GM12875 (cell line): ENCODE measurements around the gene ENTPD2.

Experiments
- H3K4me3 ChIP-seq: one replicate; pipeline ENCODE4 v1.5.1; 2011; ENCODE audit warnings: low read depth, low read length, control low read depth
- TF ChIP-seq, protein P1 (sequence below): IDR thresholded peaks from 2 replicates; pipeline ENCODE4 v1.5.1; 2011; ENCODE audit warnings: low read depth, mild to moderate bottlenecking, control low read depth, inconsistent platforms, low read length, moderate library complexity, borderline replicate concordance; ENCODE audit not compliant: insufficient read depth

ENTPD2 gene

DNA sequence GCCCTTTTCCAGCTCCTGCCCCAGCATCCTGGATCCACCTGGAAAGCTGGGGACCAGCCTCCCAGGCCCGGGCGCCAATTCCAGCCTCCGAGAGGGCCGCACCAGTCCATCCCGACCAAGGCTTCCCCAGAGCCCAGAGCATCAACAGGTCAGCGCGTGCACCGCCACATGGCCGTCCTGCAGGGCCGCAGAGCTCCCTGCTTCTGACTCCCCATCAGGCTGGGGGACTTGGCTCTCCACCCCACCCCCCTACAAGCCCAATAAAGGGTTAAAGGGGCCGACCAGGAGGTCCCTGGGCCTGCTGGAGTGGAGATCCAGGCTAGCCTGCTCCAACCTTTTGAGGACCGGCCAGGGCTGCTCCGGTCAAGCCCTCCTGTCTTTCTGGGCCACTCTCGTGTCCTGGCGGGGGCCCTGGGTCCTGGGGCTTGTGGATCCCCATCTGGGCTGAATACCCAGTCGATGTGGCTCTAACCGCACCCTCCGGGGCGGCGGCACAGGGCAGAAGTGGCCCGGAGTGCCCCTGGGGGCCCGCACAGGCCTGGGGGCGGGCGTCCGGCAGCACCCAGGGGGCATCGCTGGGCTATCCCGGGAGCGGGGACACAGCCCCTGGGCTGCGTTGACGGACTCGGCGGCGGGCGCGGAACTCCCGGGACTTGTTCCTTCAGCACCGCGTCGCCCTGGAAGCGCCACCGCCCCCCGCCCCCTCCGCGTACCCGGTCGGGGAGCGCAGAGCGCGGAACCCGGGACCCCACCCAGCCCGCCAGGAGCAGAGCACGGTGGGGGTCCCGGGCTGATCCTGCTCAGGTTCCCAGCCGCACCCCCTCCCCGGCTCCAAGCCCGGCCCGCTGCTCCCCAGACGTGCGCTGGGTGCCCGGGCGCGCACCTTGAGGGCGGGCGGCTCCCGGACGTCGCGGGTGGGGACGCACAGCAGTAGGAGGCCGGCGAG is 590 bp downstream of the ENTPD2 start:
- no peak overlapping the region for H3K4me3 ChIP-seq
- TF ChIP-seq, protein P1, sequence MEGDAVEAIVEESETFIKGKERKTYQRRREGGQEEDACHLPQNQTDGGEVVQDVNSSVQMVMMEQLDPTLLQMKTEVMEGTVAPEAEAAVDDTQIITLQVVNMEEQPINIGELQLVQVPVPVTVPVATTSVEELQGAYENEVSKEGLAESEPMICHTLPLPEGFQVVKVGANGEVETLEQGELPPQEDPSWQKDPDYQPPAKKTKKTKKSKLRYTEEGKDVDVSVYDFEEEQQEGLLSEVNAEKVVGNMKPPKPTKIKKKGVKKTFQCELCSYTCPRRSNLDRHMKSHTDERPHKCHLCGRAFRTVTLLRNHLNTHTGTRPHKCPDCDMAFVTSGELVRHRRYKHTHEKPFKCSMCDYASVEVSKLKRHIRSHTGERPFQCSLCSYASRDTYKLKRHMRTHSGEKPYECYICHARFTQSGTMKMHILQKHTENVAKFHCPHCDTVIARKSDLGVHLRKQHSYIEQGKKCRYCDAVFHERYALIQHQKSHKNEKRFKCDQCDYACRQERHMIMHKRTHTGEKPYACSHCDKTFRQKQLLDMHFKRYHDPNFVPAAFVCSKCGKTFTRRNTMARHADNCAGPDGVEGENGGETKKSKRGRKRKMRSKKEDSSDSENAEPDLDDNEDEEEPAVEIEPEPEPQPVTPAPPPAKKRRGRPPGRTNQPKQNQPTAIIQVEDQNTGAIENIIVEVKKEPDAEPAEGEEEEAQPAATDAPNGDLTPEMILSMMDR: no peak

DNA sequence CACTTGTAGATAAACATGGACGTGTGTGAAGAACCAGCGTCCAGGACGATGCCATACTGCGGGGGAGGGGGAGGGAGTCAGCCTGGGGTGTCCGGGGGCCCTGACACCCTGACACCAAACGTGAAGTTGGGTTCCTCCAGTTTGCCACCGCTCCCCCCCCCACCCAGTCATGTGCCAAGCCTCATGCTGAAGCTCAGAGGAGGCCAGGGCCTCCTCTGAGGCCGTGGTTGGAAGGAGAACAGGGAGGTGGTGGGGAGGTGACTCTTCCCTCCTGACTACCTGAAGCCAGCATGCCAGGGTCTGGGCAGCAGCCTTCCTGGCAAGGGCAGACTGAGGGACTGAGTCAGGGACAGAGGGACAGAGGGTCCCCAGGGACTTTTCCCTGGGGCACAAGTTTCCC is 1.6 kb downstream of the ENTPD2 start:
- TF ChIP-seq, protein P1: no peak
- H3K4me3 ChIP-seq: no peak overlapping the region

DNA sequence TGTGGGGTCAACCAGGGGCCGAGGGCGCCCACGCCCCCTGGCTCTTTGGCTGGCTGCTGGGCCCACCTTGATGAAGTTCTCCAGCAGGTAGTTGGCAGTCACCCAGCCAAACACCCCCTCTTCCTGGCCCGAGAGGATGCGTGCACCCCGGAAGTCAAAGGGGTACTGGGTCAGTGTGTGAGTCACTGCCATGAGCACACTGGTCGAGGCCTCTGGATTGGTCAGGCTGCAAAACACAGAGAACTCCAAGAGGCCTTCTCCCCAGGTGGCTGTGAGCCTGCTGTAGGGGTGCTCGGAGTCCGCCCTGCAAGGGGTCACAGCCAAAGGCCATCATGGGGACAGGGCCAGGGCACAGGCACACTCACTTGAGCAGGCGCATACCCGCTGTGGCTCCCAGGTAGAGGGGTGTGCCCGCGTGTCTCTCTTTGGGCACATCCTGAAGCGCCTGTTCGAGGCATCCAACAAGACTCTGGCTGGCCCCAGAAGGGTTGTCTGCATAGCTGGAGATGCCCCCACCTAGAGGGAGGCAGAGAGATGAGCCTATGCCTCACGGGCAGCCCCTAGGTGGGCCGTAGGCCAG is 2.6 kb downstream of the ENTPD2 start:
- H3K4me3 ChIP-seq: no peak overlapping the region
- TF ChIP-seq, protein P1: no peak

DNA sequence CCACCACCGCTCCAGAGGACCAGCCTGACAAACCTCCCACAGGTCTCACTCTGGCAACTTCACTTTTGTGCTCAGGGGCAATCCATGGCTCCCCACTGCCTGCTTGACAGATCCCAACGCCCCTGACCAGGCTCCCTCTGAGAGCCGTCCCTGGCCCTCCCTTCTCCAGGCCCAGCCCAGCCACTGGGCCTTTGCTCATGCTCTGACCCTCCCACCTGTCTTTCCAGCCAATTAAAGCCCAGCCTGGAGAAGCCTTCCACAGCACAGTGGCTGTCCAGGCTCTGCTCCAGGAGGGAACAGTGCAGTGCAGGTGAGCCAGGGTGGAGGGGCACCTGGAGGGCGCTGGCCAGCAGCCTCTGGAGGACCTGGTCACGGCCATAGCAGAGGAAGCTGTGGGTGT is 3.3 kb downstream of the ENTPD2 start:
- TF ChIP-seq, protein P1: no peak
- no peak overlapping the region for H3K4me3 ChIP-seq

DNA sequence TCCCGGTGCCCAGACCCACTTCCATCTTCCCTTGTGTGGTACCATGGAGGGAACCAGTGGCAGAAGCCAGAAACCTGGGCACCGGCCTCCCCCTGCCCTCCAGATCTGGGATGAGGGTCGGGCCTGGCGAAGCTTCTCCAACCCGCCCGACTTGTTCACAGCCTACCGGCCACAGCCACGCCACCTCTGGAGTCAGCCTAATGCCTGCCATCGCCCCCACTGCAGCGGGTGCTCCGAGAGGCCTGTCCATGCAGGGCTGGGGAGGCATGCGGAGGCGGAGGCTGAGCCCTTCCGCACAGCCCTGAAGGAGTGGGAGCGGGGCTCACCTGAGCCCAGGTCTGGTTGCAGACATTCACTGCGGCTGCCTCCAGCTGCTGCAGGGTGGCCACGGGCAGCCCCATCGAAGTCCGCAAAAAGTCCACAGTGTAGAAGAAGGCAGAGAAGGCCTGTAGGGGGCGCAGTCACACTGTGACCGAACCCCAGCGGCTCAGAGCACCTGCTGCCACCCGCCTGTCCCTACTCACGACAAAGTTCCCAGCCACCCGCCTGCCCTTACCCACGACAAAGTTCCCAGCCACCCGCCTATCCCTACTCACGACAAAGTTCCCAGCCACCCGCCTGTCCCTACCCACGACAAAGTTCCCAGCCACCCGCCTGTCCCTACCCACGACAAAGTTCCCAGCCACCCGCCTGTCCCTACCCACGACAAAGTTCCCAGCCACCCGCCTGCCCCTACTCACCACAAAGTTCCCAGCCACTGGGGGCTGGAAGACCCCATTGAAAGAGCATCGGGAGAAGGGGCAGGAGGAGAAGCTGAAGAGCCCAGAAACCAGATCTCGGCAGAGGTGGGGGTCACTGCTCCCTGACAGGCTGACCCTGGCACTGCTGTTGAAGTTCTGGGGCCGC is 4.1 kb downstream of the ENTPD2 start:
- no peak overlapping the region for H3K4me3 ChIP-seq
- TF ChIP-seq, protein P1: peak; percentile 65

DNA sequence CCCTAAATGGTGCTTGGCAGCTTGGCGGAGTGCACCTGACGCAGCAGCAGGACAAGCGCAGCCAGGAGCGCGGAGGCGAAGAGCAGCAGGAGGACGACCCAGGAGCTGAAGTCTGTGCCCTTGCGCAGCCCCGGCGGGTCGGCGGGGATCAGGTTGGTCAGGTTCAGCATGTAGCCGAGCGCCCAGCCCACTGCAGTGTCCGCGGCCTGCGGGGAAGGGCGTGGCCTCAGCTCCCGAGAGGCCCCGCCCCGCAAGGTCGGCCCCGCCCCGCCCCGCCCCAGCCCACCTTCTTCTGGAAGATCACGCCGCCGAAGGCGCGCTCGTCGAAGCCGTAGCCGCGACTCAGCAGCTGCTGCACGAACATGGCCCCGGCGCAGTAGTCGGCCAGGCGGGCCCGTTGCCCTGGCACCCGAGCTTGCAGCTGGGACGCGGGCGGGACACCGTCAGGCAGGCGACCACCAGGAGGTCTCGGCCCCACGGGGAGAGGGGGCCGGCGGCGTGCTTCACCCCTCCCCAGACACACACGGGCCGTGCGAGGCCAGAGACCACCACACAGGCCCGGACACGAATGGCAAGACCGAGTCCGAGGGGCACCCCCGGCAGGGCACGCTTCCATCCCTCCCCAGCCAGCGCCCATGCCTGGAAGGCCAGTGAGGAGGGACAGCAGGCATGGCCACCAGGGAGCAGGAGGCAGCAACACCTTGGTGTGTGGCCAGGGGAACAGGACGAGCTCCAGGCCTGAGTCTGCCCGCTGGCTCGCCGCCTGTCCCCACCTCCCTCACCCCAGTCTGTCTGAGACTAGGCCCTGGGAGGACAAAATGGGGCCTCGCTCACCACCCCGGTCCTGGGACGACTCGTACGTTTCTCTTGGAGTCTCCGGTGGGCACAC is 5.0 kb downstream of the ENTPD2 start:
- H3K4me3 ChIP-seq: no peak overlapping the region
- TF ChIP-seq, protein P1: no peak
